HG03280 (cell line): ENCODE data around the gene LBR.
"Not testable (repeated sequence)": the region's sequence is repeated elsewhere in the genome, so short reads cannot be mapped to it uniquely, and the experiment has no call there.

Source experiments
- ATAC-seq: cut with Tn5 transposase; IDR thresholded peaks from one replicate; pipeline ENCODE4 v1.9.1; 2021; ENCODE audit warnings: mild to moderate bottlenecking, moderate library complexity; ENCODE audit not compliant: unreplicated experiment

Gene LBR

GRCh38 chr1:225386860-225387259 is 41.0 kb downstream of the LBR start:
- not testable (repeated sequence) for ATAC-seq

- ATAC-seq = no peak
Observed at GRCh38 chr1:225380691-225381090, 47.1 kb downstream of the LBR start.

- ATAC-seq = no peak
Observed at GRCh38 chr1:225378880-225379279, 49.0 kb downstream of the LBR start.

- no peak for ATAC-seq
Observed at GRCh38 chr1:225374996-225375395, 52.8 kb downstream of the LBR start.

- ATAC-seq = no peak
Observed at GRCh38 chr1:225373155-225373554, 54.7 kb downstream of the LBR start.

GRCh38 chr1:225371366-225372010 is 56.4 kb downstream of the LBR start:
- no peak for ATAC-seq

GRCh38 chr1:225368036-225368552 is 59.7 kb downstream of the LBR start:
- ATAC-seq = no peak

GRCh38 chr1:225366552-225366951 is 61.3 kb downstream of the LBR start:
- ATAC-seq = no peak

GRCh38 chr1:225366018-225366417 is 61.8 kb downstream of the LBR start:
- no peak for ATAC-seq

GRCh38 chr1:225364439-225364838 is 63.4 kb downstream of the LBR start:
- ATAC-seq = no peak

GRCh38 chr1:225362805-225363204 is 65.0 kb downstream of the LBR start:
- no peak for ATAC-seq

GRCh38 chr1:225361176-225361575 is 66.7 kb downstream of the LBR start:
- no peak for ATAC-seq

GRCh38 chr1:225360119-225360518 is 67.7 kb downstream of the LBR start:
- no peak for ATAC-seq

GRCh38 chr1:225355863-225356262 is 72.0 kb downstream of the LBR start:
- ATAC-seq = no peak

- no peak for ATAC-seq
Observed at GRCh38 chr1:225354906-225355305, 72.9 kb downstream of the LBR start.
